Kidney (tissue), 14 donors: ENCODE results near the gene INO80. TPM values are rescaled to one million over a fixed set of nuclear protein-coding genes. Genes with fewer than 3 reads are reported as not detected.
A peak's percentile ranks its signal among the peaks of the same experiment; 100 is the strongest.

ENCODE experiments used
- DNase-seq, 5 donors: peaks; one replicate each; pipeline ENCODE4 v3.0.0-alpha.2; 2013 to 2020
- FAIRE-seq: peaks from 2 replicates; lab custom pipeline; 2012; peaks lifted over from hg19 to GRCh38; lab: Jason Lieb, UNC
- H3K27ac ChIP-seq, 2 donors: one replicate each; pipeline ENCODE4 v1.7.0; 2013; ENCODE audit warnings: low read depth in 2 of 2, low read length in 2 of 2, inconsistent platforms in 1 of 2
- H3K27me3 ChIP-seq: one replicate; pipeline ENCODE4 v1.7.1; 2013; ENCODE audit warnings: low read length, inconsistent platforms; ENCODE audit not compliant: control insufficient read depth, insufficient read depth
- H3K36me3 ChIP-seq, 3 donors: one replicate each; pipeline versions ENCODE4 v1.7.0 to v1.7.1; 2013; ENCODE audit warnings: low read length in 3 of 3, control low read depth in 1 of 3, inconsistent platforms in 1 of 3; ENCODE audit not compliant: insufficient read depth in 3 of 3, control insufficient read depth in 2 of 3
- H3K4me1 ChIP-seq, 3 donors: one replicate each; pipeline versions ENCODE4 v1.7.0 to v1.7.1; 2013; ENCODE audit warnings: low read length in 3 of 3, inconsistent platforms in 1 of 3, low read depth in 1 of 3; ENCODE audit not compliant: control insufficient read depth in 2 of 3, insufficient read depth in 2 of 3
- H3K4me3 ChIP-seq, 3 donors: one replicate each; pipeline versions ENCODE4 v1.7.0 to v1.8.1; 2013; ENCODE audit warnings: low read length in 3 of 3, control low read depth in 1 of 3, inconsistent platforms in 1 of 3
- H3K9ac ChIP-seq, 3 donors: one replicate each; pipeline versions ENCODE4 v1.7.0 to v1.7.1; 2013; ENCODE audit warnings: low read length in 3 of 3, control low read depth in 1 of 3, inconsistent platforms in 1 of 3
- H3K9me3 ChIP-seq, 3 donors: one replicate each; pipeline versions ENCODE4 v1.7.0 to v1.7.1; 2013; ENCODE audit warnings: low read length in 3 of 3, control low read depth in 1 of 3, inconsistent platforms in 1 of 3; ENCODE audit not compliant: control insufficient read depth in 2 of 3, insufficient read depth in 1 of 3
- intact Hi-C: fragments of 100-400 bp; cut with DNase I; formaldehyde crosslinking; loops from one replicate; pipeline ENCODE4 v1.11.1; 2022
- polyA plus RNA-seq: library from polyadenylated mRNA; stranded (reverse); fragments of 350-450 nt; fragmentation: Illumina TruSeq; extraction: RNeasy Lipid Tissue Mini Kit (QIAGEN cat#74804); gene quantifications from one replicate; pipeline ENCODE4 v1.2.3, GENCODE V29; 2014; ENCODE audit warnings: low read depth, low replicate concordance; ENCODE audit not compliant: insufficient read depth
- total RNA-seq: library from RNA; stranded (reverse); fragmentation: NEBNext Ultra II Directional; extraction: Animal tissue kit (Norgen Biotek cat#: 25700); gene quantifications from one replicate; pipeline ENCODE4 v1.2.1, GENCODE V29; 2021
- TF ChIP-seq, protein P1 (sequence below): IDR thresholded peaks from 3 replicates; pipeline ENCODE4 v1.5.1; 2012; ENCODE audit warnings: mild to moderate bottlenecking, moderate library complexity, borderline replicate concordance; ENCODE audit not compliant: insufficient read depth; ENCODE audit errors: extremely low read depth
- donor health status: control.
- donor health status: control.
- donor health status: control.
- donor health status: control.
- donor health status: control.
- donor health status: DM: yes; HTN: yes; CAD: no.
- donor health status: Normal renal cell carcinoma (clear cell type).

INO80 gene
- total and polyA plus RNA-seq, 2 donors from 2014 or later, result 6.0 to 27.3 TPM

- FAIRE-seq, result no peak
- DNase-seq, result no peak
- Histone ChIP-seq H3K36me3 (peaks cover 19 to 61% (median 31%) of the 10 kb centered on the region in 3 donors), H3K27me3 (no peaks in the 10 kb centered on the region), H3K27ac (no peak overlapping the region), H3K9ac (no peak overlapping the region), H3K4me3 (no peak overlapping the region), H3K4me1 (no peaks in the 10 kb centered on the region), H3K9me3 (no peaks in the 10 kb centered on the region)
- intact Hi-C loops, result no loop called here
- TF ChIP-seq, protein P1, sequence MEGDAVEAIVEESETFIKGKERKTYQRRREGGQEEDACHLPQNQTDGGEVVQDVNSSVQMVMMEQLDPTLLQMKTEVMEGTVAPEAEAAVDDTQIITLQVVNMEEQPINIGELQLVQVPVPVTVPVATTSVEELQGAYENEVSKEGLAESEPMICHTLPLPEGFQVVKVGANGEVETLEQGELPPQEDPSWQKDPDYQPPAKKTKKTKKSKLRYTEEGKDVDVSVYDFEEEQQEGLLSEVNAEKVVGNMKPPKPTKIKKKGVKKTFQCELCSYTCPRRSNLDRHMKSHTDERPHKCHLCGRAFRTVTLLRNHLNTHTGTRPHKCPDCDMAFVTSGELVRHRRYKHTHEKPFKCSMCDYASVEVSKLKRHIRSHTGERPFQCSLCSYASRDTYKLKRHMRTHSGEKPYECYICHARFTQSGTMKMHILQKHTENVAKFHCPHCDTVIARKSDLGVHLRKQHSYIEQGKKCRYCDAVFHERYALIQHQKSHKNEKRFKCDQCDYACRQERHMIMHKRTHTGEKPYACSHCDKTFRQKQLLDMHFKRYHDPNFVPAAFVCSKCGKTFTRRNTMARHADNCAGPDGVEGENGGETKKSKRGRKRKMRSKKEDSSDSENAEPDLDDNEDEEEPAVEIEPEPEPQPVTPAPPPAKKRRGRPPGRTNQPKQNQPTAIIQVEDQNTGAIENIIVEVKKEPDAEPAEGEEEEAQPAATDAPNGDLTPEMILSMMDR, result no peak
These were observed 38.0 kb downstream of the INO80 start for GRCh38 chr15:41078125-41078524.

DNA sequence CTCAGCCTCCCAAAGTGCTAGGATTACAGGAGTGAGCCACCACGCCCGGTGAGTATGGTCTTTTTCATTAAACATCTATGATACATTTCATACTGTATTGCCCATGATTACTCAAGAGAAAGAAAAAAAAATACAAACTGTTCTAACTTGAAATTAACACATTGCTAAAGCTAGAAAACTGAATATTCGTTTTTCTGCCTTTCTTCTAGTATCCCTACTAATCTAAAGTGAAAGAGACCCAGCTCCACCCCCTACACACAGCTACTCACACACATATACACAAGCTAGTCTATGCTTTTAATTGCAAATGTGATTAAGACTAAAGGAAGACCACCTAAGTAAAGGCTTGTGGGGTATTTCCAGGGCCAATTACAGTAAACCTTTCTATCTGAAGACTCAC, 43.1 kb downstream of the INO80 start:
- TF ChIP-seq, protein P1, result no peak
- Histone ChIP-seq H3K9ac (no peak overlapping the region), H3K4me3 (no peak overlapping the region), H3K27me3 (no peaks in the 10 kb centered on the region), H3K9me3 (no peaks in the 10 kb centered on the region), H3K27ac (no peak overlapping the region), H3K4me1 (no peaks in the 10 kb centered on the region), H3K36me3 (peaks cover 9 to 42% (median 30%) of the 10 kb centered on the region in 3 donors)
- FAIRE-seq (no peak), DNase-seq (no peak)
- intact Hi-C loops, result no loop called here

- FAIRE-seq (peak; percentile 15), DNase-seq (no peak)
- H3K27ac ChIP-seq, result no peak overlapping the region
- TF ChIP-seq, protein P1, result no peak
- H3K27me3 ChIP-seq, result no peaks in the 10 kb centered on the region
- intact Hi-C loops, result no loop called here
- H3K36me3 ChIP-seq, result peaks cover 9 to 45% (median 28%) of the 10 kb centered on the region in 3 donors
- H3K4me1 ChIP-seq, result no peaks in the 10 kb centered on the region
- H3K9ac ChIP-seq, result no peak overlapping the region
- H3K4me3 ChIP-seq, result no peak overlapping the region
- H3K9me3 ChIP-seq, result no peaks in the 10 kb centered on the region
These were observed 44.1 kb downstream of the INO80 start for GRCh38 chr15:41072013-41072412.

DNA sequence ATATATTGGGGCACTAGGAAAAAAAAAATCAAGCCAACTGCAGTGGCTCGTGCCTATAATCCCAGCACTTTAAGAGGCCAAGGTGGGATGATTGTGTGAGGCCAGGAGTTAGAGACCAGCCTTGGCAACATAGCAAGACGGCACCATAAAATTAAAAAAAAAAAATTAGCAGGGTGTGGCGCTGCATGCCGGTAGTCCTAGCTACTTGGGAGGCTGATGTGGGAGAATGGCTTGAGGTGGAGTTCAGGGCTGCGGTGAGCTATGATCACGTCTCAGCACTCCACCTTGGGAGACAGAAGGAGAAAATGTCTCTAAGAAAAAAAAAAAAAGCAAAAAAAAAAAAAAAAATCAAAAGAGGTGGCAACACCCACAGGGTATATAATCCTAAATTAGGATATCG, 49.6 kb downstream of the INO80 start:
- intact Hi-C loops, result no loop called here
- FAIRE-seq, result no peak
- Histone ChIP-seq H3K4me1 (no peaks in the 10 kb centered on the region), H3K27me3 (no peaks in the 10 kb centered on the region), H3K9me3 (no peaks in the 10 kb centered on the region), H3K4me3 (no peak overlapping the region), H3K9ac (no peak overlapping the region), H3K36me3 (peaks cover 4 to 39% (median 26%) of the 10 kb centered on the region in 3 donors), H3K27ac (no peak overlapping the region)
- no peak for DNase-seq
- TF ChIP-seq, protein P1, result no peak
